ENCODE results near the gene CLIC4.
A peak's percentile ranks its signal among the peaks of the same experiment; 100 is the strongest.

The CLIC4 gene

GRCh38 chr1:24715658-24716057 lies 29.6 kb upstream of the CLIC4 start:
- TF ChIP-seq ARNTL (CRISPR knock-in tag; IDR thresholded peaks at IDR 0.05; ENCODE audit: borderline replicate concordance, low read depth) = no peak
- no peak for ATAC-seq

GRCh38 chr1:24717887-24718650 lies 27.2 kb upstream of the CLIC4 start:
- ATAC-seq = no peak
- TF ChIP-seq CREB5 (CRISPR knock-in tag; IDR thresholded peaks at IDR 0.05; ENCODE audit: low read depth) (no peak), ZFP30 (CRISPR knock-in tag; IDR thresholded peaks at IDR 0.05) (no peak), CSRNP3 (CRISPR knock-in tag; IDR thresholded peaks at IDR 0.05) (no peak), ZC3H10 (CRISPR knock-in tag; IDR thresholded peaks at IDR 0.05) (no peak), ESRRG (CRISPR knock-in tag; IDR thresholded peaks at IDR 0.05) (no peak)

- peak; percentile 63 for ATAC-seq
- TF ChIP-seq RARB (CRISPR knock-in tag; IDR thresholded peaks at IDR 0.05) (no peak), ZFP3 (CRISPR knock-in tag; IDR thresholded peaks at IDR 0.05) (no peak), OSR1 (CRISPR knock-in tag; IDR thresholded peaks at IDR 0.05) (no peak), ZNF70 (CRISPR knock-in tag; IDR thresholded peaks at IDR 0.05) (no peak), ESRRG (CRISPR knock-in tag; IDR thresholded peaks at IDR 0.05) (no peak), PPARA (CRISPR knock-in tag; IDR thresholded peaks at IDR 0.05; ENCODE audit: borderline replicate concordance) (no peak), ZC3H10 (CRISPR knock-in tag; IDR thresholded peaks at IDR 0.05) (no peak), CSDC2 (CRISPR knock-in tag; IDR thresholded peaks at IDR 0.05) (no peak), PATZ1 (CRISPR knock-in tag; IDR thresholded peaks at IDR 0.05; ENCODE audit: borderline replicate concordance) (no peak), SNAI2 (CRISPR knock-in tag; IDR thresholded peaks at IDR 0.05) (no peak), TSHZ2 (CRISPR knock-in tag; IDR thresholded peaks at IDR 0.05) (no peak)
Measured at GRCh38 chr1:24720152-24720551, 25.1 kb upstream of the CLIC4 start.

GRCh38 chr1:24721533-24721932 lies 23.7 kb upstream of the CLIC4 start:
- ATAC-seq = no peak
- TF ChIP-seq ZFP3 (CRISPR knock-in tag; IDR thresholded peaks at IDR 0.05) (no peak), OSR1 (CRISPR knock-in tag; IDR thresholded peaks at IDR 0.05) (no peak), ZC3H10 (CRISPR knock-in tag; IDR thresholded peaks at IDR 0.05) (no peak), ARNTL (CRISPR knock-in tag; IDR thresholded peaks at IDR 0.05; ENCODE audit: borderline replicate concordance, low read depth) (no peak), POU6F1 (CRISPR knock-in tag; IDR thresholded peaks at IDR 0.05; ENCODE audit: borderline replicate concordance, low read depth) (no peak), ZNF8 (CRISPR knock-in tag; IDR thresholded peaks at IDR 0.05) (no peak), PPARA (CRISPR knock-in tag; IDR thresholded peaks at IDR 0.05; ENCODE audit: borderline replicate concordance) (no peak), BACH2 (CRISPR knock-in tag; IDR thresholded peaks at IDR 0.05; ENCODE audit: borderline replicate concordance) (no peak), TSHZ2 (CRISPR knock-in tag; IDR thresholded peaks at IDR 0.05) (no peak), ZNF565 (CRISPR knock-in tag; conservative IDR thresholded peaks at IDR 0.05; ENCODE audit: low read depth) (no peak), PATZ1 (CRISPR knock-in tag; IDR thresholded peaks at IDR 0.05; ENCODE audit: borderline replicate concordance) (no peak), SNAI2 (CRISPR knock-in tag; IDR thresholded peaks at IDR 0.05) (no peak)
